SK-N-MC (cell line): Measurements from ENCODE around the gene PRSS3.
A peak's percentile ranks its signal among the peaks of the same experiment; 100 is the strongest.

Source experiments
- DNase-seq: peaks from one replicate; pipeline ENCODE4 v3.0.0-alpha.2; 2011; ENCODE audit warnings: low read depth, low spot score
- H3K27ac ChIP-seq: fragments of 200-600 bp; sonication (generic); 2 replicates; pipeline ENCODE4 v1.5.1; 2016; ENCODE audit warnings: mixed run types
- H3K36me3 ChIP-seq: fragments of 200-600 bp; sonication (generic); 2 replicates; pipeline ENCODE4 v1.6.1; 2017; ENCODE audit warnings: antibody characterized with exemption, low read length, mixed read lengths; ENCODE audit not compliant: insufficient read depth
- H3K4me3 ChIP-seq: fragments of 200-600 bp; sonication (generic); 2 replicates; pipeline ENCODE4 v1.5.1; 2016
- H3K9ac ChIP-seq: fragments of 200-600 bp; sonication (generic); 2 replicates; pipeline ENCODE4 v1.8.0; 2017; ENCODE audit warnings: mixed run types, mixed read lengths; ENCODE audit not compliant: insufficient read length
- H3K9me3 ChIP-seq: fragments of 200-600 bp; sonication (generic); 2 replicates; pipeline ENCODE4 v1.6.1; 2017; ENCODE audit warnings: low read depth, mild to moderate bottlenecking, antibody characterized with exemption, low read length, moderate library complexity, mixed read lengths
- EZH2 ChIP-seq: fragments of 200-600 bp; sonication (generic); IDR thresholded peaks from one replicate; pipeline ENCODE4 v1.6.1; 2017; ENCODE audit warnings: antibody characterized with exemption
- FOXP2 ChIP-seq: optimal IDR thresholded peaks from 2 replicates; pipeline ENCODE3; 2011; ENCODE audit warnings: mild to moderate bottlenecking, moderate library complexity; ENCODE audit not compliant: insufficient read depth; ENCODE audit errors: extremely low read length, control extremely low read depth
- POLR2AphosphoS5 ChIP-seq: IDR thresholded peaks from 2 replicates; pipeline ENCODE4 v1.6.1; 2012; ENCODE audit warnings: mild to moderate bottlenecking, low read depth, low read length, borderline replicate concordance

Gene PRSS3

DNA sequence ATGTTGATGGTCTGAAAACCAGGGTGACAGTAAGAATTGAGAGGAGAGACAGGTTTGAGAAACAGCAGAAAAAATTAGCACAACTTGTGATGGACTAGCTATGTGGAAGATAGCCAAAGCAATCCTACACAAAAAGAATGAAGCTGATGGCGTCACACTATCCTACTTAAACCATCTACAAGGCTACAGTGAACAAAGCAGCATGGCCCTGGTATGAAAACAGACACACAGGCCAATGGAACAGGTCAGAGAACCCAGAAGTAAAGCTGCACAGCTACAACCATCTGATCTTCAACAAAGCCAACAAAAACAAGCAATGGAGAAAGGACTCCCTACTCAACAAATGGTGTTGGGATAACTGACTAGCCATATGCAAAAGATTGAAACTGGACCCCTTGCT is 14.1 kb downstream of the PRSS3 start:
- Histone ChIP-seq H3K27ac (no peak overlapping the region), H3K9ac (no peak overlapping the region), H3K9me3 (no peaks in the 10 kb centered on the region), H3K36me3 (no peaks in the 10 kb centered on the region), H3K4me3 (no peak overlapping the region)
- no peak for DNase-seq
- TF ChIP-seq FOXP2: no peak
- TF ChIP-seq EZH2: no peak
- no peak for TF ChIP-seq POLR2AphosphoS5

DNA sequence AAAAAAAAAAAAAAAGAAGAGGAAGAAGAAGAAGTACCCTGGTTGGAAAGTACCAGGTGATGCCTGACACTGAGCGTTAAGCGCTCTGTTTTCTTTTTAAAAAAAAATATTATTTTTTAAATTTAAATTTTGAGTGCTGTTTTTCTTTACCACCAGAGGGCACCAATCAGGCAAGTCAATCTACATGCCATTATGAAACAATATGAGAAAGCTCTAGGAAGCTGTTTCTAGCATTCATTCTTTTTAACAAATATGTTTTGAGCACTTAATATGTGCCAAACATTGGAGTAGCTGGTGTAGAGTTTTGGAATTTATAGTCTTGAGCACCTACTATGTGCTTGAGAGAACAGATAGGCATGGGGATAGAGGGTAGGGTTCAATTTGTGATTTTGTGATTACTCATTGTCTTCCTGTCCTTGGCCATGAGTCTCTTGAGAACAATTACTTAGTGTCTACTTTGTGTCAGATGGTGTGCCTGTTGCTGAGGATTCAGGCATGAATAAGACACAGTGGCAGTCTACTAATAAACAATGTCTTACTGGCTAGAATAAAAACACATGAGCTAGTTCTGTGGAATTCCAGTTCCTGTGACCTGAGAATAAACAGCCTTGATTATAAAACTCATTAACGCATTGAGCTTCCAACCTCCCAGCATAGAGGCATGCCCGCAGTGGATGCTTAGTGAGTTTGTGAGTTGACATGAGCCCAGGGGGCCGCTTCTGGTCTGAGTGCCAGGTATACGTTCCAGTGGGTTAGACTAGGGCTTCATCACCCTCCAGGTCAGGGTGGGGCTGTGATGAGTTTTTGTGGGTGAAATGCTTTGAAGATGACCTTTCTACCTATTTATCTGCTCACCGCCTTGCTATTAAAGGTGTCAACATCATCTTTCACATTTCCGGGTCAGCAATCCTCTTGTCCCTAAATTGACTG is 18.6 kb downstream of the PRSS3 start:
- DNase-seq: no peak
- no peaks in the 10 kb centered on the region for H3K9me3 ChIP-seq

DNA sequence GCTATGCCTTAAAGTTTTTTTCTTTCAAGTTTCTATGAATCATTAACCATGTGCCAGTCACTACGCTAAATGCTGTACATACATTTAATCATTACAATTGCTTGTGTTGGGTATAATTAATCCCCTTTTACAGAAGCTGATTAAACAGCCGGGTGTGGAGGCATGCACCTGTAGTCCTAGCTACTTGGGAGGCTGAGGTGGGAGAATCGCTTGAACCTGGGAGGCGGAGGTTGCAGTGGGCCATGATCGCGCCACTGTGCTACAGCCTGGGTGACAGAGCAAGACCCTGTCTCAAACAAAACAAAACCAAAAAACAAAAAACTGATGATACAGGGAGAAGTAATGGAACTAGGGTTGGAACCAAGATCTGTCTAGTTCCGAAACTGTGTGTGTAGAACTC is 20.4 kb downstream of the PRSS3 start:
- Histone ChIP-seq H3K9ac (peak overlapping the region; percentile 90), H3K4me3 (peak overlapping the region; percentile 97; the same call in 1 of the 2 replicates), H3K27ac (peak overlapping the region; percentile 88; the same call in 1 of the 2 replicates), H3K9me3 (no peaks in the 10 kb centered on the region), H3K36me3 (no peaks in the 10 kb centered on the region; the same call in 1 of the 2 replicates)
- DNase-seq: no peak
- TF ChIP-seq POLR2AphosphoS5: no peak
- no peak for TF ChIP-seq EZH2
- no peak for TF ChIP-seq FOXP2

More for the DNA sequence above, 18.6 kb downstream of the PRSS3 start:
- Histone ChIP-seq H3K9ac (no peak overlapping the region), H3K27ac (peak overlapping the region; percentile 64; the same call in 1 of the 2 replicates), H3K36me3 (no peaks in the 10 kb centered on the region), H3K4me3 (no peak overlapping the region)
- TF ChIP-seq EZH2 (no peak), FOXP2 (no peak), POLR2AphosphoS5 (no peak)

DNA sequence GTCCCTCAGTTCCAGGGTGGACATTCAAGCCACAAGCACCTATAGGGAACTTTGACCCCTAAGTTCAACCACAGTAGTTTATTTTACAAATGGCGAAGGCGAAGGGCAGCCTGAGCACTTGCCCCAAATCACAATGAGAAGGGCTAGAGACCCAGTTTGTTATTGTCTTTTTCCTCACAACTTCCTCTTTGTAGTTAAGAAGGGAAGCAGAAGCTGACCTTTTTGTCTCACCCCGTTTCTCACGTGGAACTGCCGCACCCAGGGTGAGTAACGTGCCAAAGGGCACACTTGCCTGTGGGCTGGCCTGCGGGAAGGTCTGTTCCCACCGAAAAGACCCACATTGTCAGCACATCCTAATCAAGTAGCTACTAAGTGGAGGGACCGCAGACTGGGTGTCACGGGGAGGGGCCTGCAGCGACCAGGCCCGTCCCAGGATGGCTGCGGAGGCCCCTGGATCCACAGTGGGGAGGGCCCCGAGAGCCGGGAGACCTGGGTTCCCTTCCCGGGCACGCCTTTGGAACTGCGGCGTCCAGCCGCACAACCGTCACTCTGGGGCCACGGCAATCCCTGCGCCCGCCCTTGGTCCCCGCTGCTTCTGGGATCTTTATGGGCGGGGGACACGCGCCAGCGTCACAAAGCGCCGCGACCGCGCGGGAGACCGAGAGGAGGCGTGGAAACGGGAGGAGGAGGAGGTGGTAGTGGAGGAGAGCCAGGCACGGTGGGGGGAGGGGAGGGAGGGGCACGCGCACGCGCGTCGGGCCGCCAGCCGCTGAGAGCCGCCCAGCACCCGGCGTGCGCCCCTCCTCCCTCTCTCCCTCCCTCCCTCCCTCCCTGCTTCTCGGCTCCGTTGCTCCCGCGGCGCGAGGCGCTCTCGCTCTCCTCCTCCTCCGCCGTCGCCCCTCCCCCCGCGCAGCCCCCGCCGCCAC is 21.2 kb downstream of the PRSS3 start, which contains the start of gene UBE2R2:
TSS of gene UBE2R2 (plus strand) at position 834 of the 926 bp plus-strand sequence. CDS start 598 bp downstream, outside the sequence.
- H3K9me3 ChIP-seq: no peaks in the 10 kb centered on the region
- no peaks in the 10 kb centered on the region; the same call in 1 of the 2 replicates for H3K36me3 ChIP-seq
- DNase-seq: peak; percentile 61
- peak within 1 kb of the TSS; percentile 97 for H3K9ac ChIP-seq
- peak within 1 kb of the TSS; percentile 97 for H3K4me3 ChIP-seq
- H3K27ac ChIP-seq: peak within 1 kb of the TSS; percentile 88
- TF ChIP-seq EZH2 (no peak), FOXP2 (no peak), POLR2AphosphoS5 (peak; percentile 96)

DNA sequence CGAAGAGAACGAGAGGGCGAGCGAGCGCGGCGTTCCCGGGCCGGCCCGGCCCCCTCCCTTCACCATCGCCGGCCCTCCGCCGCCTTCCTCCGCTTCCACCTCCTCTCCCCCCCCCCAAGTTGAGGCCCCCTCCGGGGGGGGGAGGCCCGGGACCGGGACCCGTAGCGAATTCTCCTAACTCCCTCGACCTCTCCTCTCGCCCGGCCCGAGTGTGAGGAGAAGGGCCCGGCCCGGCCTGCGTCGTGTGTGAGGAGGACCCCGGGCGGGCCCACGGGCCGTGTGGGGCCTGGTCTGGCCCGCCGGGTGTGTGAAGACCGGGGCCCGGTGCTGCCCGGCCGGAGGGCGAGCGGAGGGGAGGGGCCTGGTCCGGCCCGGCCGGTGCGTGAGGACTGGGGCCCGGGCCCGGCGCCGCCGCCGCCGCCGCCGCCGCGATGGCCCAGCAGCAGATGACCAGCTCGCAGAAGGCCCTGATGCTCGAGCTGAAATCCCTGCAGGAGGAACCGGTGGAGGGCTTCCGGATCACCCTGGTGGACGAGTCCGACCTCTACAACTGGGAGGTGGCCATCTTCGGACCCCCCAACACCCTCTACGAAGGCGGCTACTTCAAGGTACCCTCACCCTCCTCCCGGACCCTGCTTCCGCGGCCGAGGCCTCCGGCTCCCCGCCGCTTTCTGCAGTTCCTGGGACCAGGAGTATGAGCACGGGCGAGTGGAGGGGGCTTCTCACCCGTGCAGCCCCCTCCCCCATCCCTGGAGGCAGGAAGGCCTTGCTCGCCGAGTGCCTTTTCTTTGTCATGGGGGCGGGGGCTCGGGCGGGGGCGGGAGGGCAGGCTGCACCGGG is 22.2 kb downstream of the PRSS3 start:
- peak overlapping the region; percentile 97 for H3K9ac ChIP-seq
- TF ChIP-seq POLR2AphosphoS5 (peak; percentile 41; the same call in 1 of the 2 replicates), FOXP2 (no peak)
- no peak for DNase-seq
- peak overlapping the region; percentile 83 for H3K27ac ChIP-seq
- peak overlapping the region; percentile 97 for H3K4me3 ChIP-seq
- no peaks in the 10 kb centered on the region for H3K9me3 ChIP-seq
- H3K36me3 ChIP-seq: no peaks in the 10 kb centered on the region; the same call in 1 of the 2 replicates

DNA sequence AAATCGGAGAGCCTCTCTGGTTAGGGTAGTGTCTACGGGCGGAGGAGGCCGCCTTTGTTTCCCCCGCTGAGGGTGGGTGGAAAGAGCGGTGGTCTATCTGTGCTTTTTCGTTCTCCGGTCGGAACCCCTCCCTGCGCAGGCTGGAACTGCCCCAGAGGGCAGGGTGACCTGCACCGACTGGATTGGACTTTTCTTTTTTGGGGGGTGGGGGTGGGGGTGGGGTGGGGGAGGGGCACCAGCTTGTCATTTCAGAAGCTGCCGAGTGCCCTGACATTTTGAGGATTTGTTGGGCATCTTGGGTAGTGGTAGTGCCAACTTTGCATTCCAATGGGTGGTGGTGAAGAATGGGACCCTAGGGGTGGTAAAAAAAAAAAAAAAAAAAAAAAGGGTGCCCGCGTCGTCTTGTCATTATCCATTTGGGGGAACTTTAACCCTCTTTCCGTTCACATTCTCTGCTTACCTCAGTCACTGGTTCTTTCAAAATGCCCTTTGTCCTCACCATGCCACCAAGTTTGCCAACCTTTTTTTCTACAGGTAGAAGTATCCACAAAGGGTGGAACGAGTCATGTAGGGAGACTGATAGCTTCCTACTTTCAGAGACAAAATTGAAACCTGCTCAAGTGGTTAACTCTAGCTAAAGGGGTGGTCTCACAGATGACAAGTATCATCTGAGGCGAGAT is 22.9 kb downstream of the PRSS3 start:
- TF ChIP-seq EZH2: no peak
- TF ChIP-seq POLR2AphosphoS5: no peak
- H3K27ac ChIP-seq: peak overlapping the region; percentile 30; the same call in 1 of the 2 replicates
- DNase-seq: no peak

More for the DNA sequence above, 22.9 kb downstream of the PRSS3 start:
- Histone ChIP-seq H3K4me3 (peak overlapping the region; percentile 97), H3K9ac (peak overlapping the region; percentile 97), H3K9me3 (no peaks in the 10 kb centered on the region), H3K36me3 (peaks cover 2% of the 10 kb centered on the region)
